Stomach (tissue), 9 donors: ENCODE measurements around the gene MYO18B. TPM values are rescaled to one million over a fixed set of nuclear protein-coding genes. Genes with fewer than 3 reads are reported as not detected.

Experiments
- DNase-seq, 2 donors: peaks; one replicate each; pipeline versions ENCODE4 v3.0.0 to v3.0.0-alpha.2; 2013 to 2019
- H3K27ac ChIP-seq, 5 donors: fragments of 200-600 bp in 4 of 5; sonication (generic) in 4 of 5; one replicate each; pipeline ENCODE4 v1.5.1; 2013 to 2019; ENCODE audit warnings: mild to moderate bottlenecking in 1 of 5, moderate library complexity in 1 of 5
- H3K27me3 ChIP-seq, 3 donors: fragments of 200-600 bp; sonication (generic); one replicate each; pipeline ENCODE4 v1.5.1; 2017 to 2019; ENCODE audit warnings: mixed run types in 1 of 3
- H3K36me3 ChIP-seq, 4 donors: fragments of 200-600 bp; sonication (generic); 1 replicate in 3 of 4; 2 replicates in 1 of 4; pipeline ENCODE4 v1.5.1; 2016 to 2019
- H3K4me1 ChIP-seq, 4 donors: fragments of 200-600 bp; sonication (generic); one replicate each; pipeline ENCODE4 v1.5.1; 2016 to 2019
- H3K4me3 ChIP-seq, 4 donors: fragments of 200-600 bp; sonication (generic) in 3 of 4; one replicate each; pipeline ENCODE4 v1.5.1; 2016 to 2019; ENCODE audit warnings: mild to moderate bottlenecking in 1 of 4
- H3K9me3 ChIP-seq, 4 donors: fragments of 200-600 bp; sonication (generic); one replicate each; pipeline ENCODE4 v1.5.1; 2016 to 2019
- EP300 ChIP-seq: sonication (generic); formaldehyde crosslinking; IDR thresholded peaks from one replicate; pipeline ENCODE4 v1.6.1; 2017; ENCODE audit warnings: antibody characterized with exemption
- POLR2A ChIP-seq, 4 donors: fragments of 450-650 bp; IDR thresholded peaks; one replicate each; pipeline ENCODE4 v1.6.1; 2016; ENCODE audit warnings: antibody characterized with exemption in 4 of 4, control low read depth in 2 of 4, mild to moderate bottlenecking in 1 of 4, moderate library complexity in 1 of 4
- POLR2AphosphoS5 ChIP-seq, 3 donors: sonication (generic); formaldehyde crosslinking; IDR thresholded peaks; one replicate each; pipeline ENCODE4 v1.6.1; 2016; ENCODE audit warnings: antibody characterized with exemption in 3 of 3
- WGBS, 5 donors: extraction: QIAGEN DNeasy Blood & Tissue Kit in 3 of 5; methylation state at CpG; one replicate each; pipeline versions ENCODE4 v1.1.5 to v1.1.7; 2013 to 2018; 5-methylcytosine and 5-hydroxymethylcytosine counted together
- intact Hi-C: fragments of 100-400 bp; cut with DNase I; formaldehyde crosslinking; loops from one replicate; pipeline ENCODE4 v1.15.1; 2023; ENCODE audit warnings: low total_unique reads
- polyA plus RNA-seq, 3 donors: library from polyadenylated mRNA; stranded (reverse); fragments of 200-250 nt; gene quantifications; one replicate each; pipeline ENCODE4 v1.2.3, GENCODE V29; 2013
- total RNA-seq, 5 donors: library from RNA; depleted of rRNA; stranded (reverse); fragments of >200 nt; gene quantifications; one replicate each; pipeline versions ENCODE4 v1.1.0 to v1.2.3, GENCODE V29; 2014 to 2016
- TF ChIP-seq, protein P1 (sequence below), 7 experiments: fragments of 450-650 bp in 4 of 7; fragments of 200-600 bp in 3 of 7; sonication (generic) in 3 of 7; IDR thresholded peaks; one replicate each; pipeline ENCODE4 v1.5.1; 2016 to 2019; ENCODE audit warnings: antibody characterized with exemption in 7 of 7, control low read depth in 2 of 7, mild to moderate bottlenecking in 1 of 7
- donor health status: healthy with polysubstance abuse.
- donor health status: Bipolar disorder and iron deficiency.
- donor health status: healthy.

MYO18B gene
- total and polyA plus RNA-seq, 8 donors = 0.31 to 7.6 (median 0.92) TPM; not detected in 1

DNA sequence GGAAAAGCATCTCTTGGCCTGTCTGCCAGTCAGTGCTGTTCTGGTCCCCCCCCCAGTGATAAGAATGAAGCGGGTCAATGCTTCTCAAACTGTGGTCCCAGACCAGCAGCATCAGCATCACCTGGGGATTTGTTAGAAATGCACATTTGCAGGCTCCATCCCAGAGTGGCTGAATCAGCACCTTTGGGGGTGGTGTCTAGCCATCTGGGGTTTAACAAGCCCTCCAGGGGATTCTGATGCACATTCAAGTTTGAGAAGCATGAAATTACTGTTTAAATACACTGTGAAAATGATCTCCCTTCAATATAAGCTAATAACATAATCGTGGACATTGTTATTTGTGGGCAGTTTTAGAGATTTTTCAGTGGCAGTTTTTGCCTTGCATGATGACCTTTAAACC lies 133.5 kb downstream of the MYO18B start:
- Histone ChIP-seq H3K27me3 (peaks cover 0 to 31% (median 0%) of the 10 kb centered on the region in 3 donors), H3K36me3 (no peaks in the 10 kb centered on the region), H3K9me3 (no peaks in the 10 kb centered on the region), H3K4me1 (no peaks in the 10 kb centered on the region), H3K27ac (no peak overlapping the region), H3K4me3 (no peak overlapping the region)
- 47 to 69% (median 54%) methylated on average over 2 of the region's 2 CpGs for WGBS, 5 donors
- TF ChIP-seq, protein P1, sequence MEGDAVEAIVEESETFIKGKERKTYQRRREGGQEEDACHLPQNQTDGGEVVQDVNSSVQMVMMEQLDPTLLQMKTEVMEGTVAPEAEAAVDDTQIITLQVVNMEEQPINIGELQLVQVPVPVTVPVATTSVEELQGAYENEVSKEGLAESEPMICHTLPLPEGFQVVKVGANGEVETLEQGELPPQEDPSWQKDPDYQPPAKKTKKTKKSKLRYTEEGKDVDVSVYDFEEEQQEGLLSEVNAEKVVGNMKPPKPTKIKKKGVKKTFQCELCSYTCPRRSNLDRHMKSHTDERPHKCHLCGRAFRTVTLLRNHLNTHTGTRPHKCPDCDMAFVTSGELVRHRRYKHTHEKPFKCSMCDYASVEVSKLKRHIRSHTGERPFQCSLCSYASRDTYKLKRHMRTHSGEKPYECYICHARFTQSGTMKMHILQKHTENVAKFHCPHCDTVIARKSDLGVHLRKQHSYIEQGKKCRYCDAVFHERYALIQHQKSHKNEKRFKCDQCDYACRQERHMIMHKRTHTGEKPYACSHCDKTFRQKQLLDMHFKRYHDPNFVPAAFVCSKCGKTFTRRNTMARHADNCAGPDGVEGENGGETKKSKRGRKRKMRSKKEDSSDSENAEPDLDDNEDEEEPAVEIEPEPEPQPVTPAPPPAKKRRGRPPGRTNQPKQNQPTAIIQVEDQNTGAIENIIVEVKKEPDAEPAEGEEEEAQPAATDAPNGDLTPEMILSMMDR (IDR thresholded peaks at IDR 0.05) = no peak
- TF ChIP-seq POLR2A (IDR thresholded peaks at IDR 0.05) (no peak), EP300 (no peak), POLR2AphosphoS5 (IDR thresholded peaks at IDR 0.05) (no peak)
- intact Hi-C loops = no loop called here
- no peak for DNase-seq

DNA sequence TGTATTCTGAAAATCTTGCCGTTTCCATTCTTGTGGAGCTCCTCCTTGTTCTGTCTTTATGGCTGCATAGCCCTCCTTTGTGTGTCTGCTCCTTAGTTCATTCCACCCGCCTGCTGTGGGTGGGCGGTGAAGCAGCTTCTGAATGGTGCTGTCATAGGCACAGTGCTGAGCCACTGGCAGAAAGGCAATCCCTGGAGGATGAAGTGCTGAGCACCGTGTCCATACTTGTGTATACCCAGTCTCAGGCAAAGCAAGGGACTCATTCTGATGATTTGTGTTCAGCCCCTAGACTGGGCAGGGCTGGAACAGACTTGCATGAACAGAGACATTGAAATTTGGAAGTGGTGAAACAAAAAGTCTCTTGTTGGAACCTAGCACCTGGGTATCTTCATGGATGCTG lies 134.9 kb downstream of the MYO18B start:
- 67 to 77% (median 73%) methylated on average over 4 of the region's 4 CpGs for WGBS, 5 donors
- no peak overlapping the region for H3K4me3 ChIP-seq
- no peak for TF ChIP-seq EP300
- no peak for TF ChIP-seq POLR2AphosphoS5 (IDR thresholded peaks at IDR 0.05)
- TF ChIP-seq, protein P1 (IDR thresholded peaks at IDR 0.05) = no peak
- no peak overlapping the region for H3K27ac ChIP-seq
- no peaks in the 10 kb centered on the region for H3K36me3 ChIP-seq
- H3K4me1 ChIP-seq = no peaks in the 10 kb centered on the region
- H3K27me3 ChIP-seq = peaks cover 0 to 39% (median 3%) of the 10 kb centered on the region in 3 donors
- no peaks in the 10 kb centered on the region for H3K9me3 ChIP-seq
- intact Hi-C loops = no loop called here
- DNase-seq = no peak

DNA sequence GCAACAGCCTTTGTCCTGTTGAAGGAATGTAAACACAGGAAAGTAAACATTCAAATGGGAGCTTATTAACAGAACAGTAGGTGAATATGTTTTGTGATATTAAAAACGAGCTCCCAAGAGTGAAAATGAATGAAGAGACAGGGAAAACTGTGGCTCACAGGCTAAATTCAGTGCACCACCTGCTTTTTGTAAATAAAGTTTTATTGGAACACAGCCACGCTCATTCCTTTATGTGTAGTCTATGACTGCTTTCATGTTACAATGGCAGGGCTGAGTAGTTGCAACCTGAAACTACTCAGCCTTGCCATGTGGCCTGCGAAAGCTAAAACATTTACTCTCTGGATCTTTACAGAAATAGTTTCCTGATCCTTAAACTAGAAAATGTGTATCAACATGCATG lies 136.9 kb downstream of the MYO18B start:
- H3K4me1 ChIP-seq = no peaks in the 10 kb centered on the region
- no peaks in the 10 kb centered on the region for H3K36me3 ChIP-seq
- TF ChIP-seq EP300 = no peak
- TF ChIP-seq POLR2AphosphoS5 (IDR thresholded peaks at IDR 0.05) = no peak
- TF ChIP-seq, protein P1 (IDR thresholded peaks at IDR 0.05) = no peak
- no peak for TF ChIP-seq POLR2A (IDR thresholded peaks at IDR 0.05)
- WGBS, 5 donors = 50 to 59% (median 57%) methylated on average over 3 of the region's 3 CpGs
- H3K4me3 ChIP-seq = no peak overlapping the region
- peaks cover 0 to 42% (median 3%) of the 10 kb centered on the region in 3 donors for H3K27me3 ChIP-seq
- no peak overlapping the region for H3K27ac ChIP-seq
- intact Hi-C loops = no loop called here
- H3K9me3 ChIP-seq = no peaks in the 10 kb centered on the region
- DNase-seq = no peak

DNA sequence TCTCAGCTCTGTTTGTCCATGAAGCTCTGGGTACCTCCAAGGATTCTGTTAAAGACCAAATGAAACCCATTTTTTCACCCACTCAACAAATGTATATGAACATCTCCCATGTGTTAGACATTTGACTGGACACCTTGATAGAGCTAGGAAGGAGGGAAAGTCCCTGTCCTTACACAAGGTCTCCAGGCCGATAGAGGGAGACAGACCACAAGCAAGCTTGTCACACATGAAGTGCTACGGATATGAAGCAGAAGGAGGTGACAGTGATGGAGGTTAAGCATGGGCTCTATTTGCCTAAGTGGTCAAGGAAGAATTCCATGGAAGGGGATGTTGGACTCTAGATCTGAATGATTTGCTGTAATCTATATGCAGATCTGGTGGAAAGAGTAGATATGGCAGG lies 138.5 kb downstream of the MYO18B start:
- DNase-seq = no peak
- H3K4me3 ChIP-seq = no peak overlapping the region
- 66 to 82% (median 75%) methylated on average over 2 of the region's 2 CpGs for WGBS, 5 donors
- no peaks in the 10 kb centered on the region for H3K9me3 ChIP-seq
- H3K4me1 ChIP-seq = no peaks in the 10 kb centered on the region
- TF ChIP-seq POLR2AphosphoS5 (IDR thresholded peaks at IDR 0.05) = no peak
- no peak for TF ChIP-seq POLR2A (IDR thresholded peaks at IDR 0.05)
- TF ChIP-seq EP300 = no peak
- TF ChIP-seq, protein P1 (IDR thresholded peaks at IDR 0.05) = no peak
- no peak overlapping the region for H3K27ac ChIP-seq
- H3K27me3 ChIP-seq = peaks cover 0 to 31% (median 3%) of the 10 kb centered on the region in 3 donors
- intact Hi-C loops = no loop called here
- no peaks in the 10 kb centered on the region for H3K36me3 ChIP-seq
